PC-3 (cell line): Measurements from ENCODE around the gene SGTA. TPM values are rescaled to one million over a fixed set of nuclear protein-coding genes. Genes with fewer than 3 reads are reported as not detected.

Experiments
- ATAC-seq: fragments of 200-7000 bp; cut with Tn5 transposase; 2 replicates; pipeline ENCODE4 v1.9.1; 2020; ENCODE audit warnings: mild to moderate bottlenecking, moderate library complexity
- BruUV-seq: library from RNA; stranded (reverse); fragments of 400-500 nt; replicated peaks from 2 replicates; lab custom pipeline; 2021; lab: Mats Ljungman, UMichigan
- CTCF ChIA-PET: fragments of 300-600 bp; sonication (Branson Sonifier 250); formaldehyde crosslinking; loops from one replicate; lab custom pipeline; 2022; ENCODE audit warnings: antibody characterized with exemption; lab: Charles Lee
- POLR2A ChIA-PET: fragments of 300-600 bp; sonication (Branson Sonifier 250); formaldehyde crosslinking; loops from one replicate; lab custom pipeline; 2022; ENCODE audit warnings: antibody characterized with exemption; ENCODE audit not compliant: unreplicated experiment; lab: Charles Lee
- DNase-seq: peaks from one replicate; pipeline ENCODE4 v3.0.0-alpha.2; 2015
- H2AFZ ChIP-seq: fragments of 300-600 bp; sonication (generic); 2 replicates; pipeline ENCODE4 v1.6.0; 2016; ENCODE audit warnings: antibody characterized with exemption, low read length
- H3F3A ChIP-seq: fragments of 300-600 bp; sonication (generic); one replicate; pipeline ENCODE4 v1.6.0; 2017; ENCODE audit warnings: antibody characterized with exemption, low read length, control low read depth, mild to moderate bottlenecking; ENCODE audit not compliant: unreplicated experiment
- H3K27ac ChIP-seq: fragments of 300-600 bp; sonication (generic); 2 replicates; pipeline ENCODE4 v1.5.1; 2016; ENCODE audit warnings: mild to moderate bottlenecking, low read length
- H3K27me3 ChIP-seq: fragments of 300-600 bp; sonication (generic); 2 replicates; pipeline ENCODE4 v1.6.1; 2016; ENCODE audit warnings: low read length, mixed read lengths
- H3K36me3 ChIP-seq: fragments of 300-600 bp; sonication (generic); 2 replicates; pipeline ENCODE4 v1.6.1; 2016; ENCODE audit warnings: low read depth, mixed run types, low read length, mixed read lengths
- H3K4me1 ChIP-seq: fragments of 300-600 bp; sonication (generic); 2 replicates; pipeline ENCODE4 v1.5.1; 2016; ENCODE audit warnings: low read length; ENCODE audit not compliant: insufficient read depth
- H3K4me2 ChIP-seq: fragments of 300-600 bp; sonication (generic); 2 replicates; pipeline ENCODE4 v1.6.0; 2016; ENCODE audit warnings: low read length
- H3K4me3 ChIP-seq: fragments of 300-600 bp; sonication (generic); 2 replicates; pipeline ENCODE4 v1.5.1; 2016; ENCODE audit warnings: mild to moderate bottlenecking, low read length, mixed read lengths
- H3K79me2 ChIP-seq: fragments of 300-600 bp; sonication (generic); 2 replicates; pipeline ENCODE4 v1.6.1; 2017; ENCODE audit warnings: low read length, mixed read lengths
- H3K9ac ChIP-seq: fragments of 300-600 bp; sonication (generic); 2 replicates; pipeline ENCODE4 v1.6.0; 2016; ENCODE audit warnings: mild to moderate bottlenecking, low read length
- H3K9me2 ChIP-seq: fragments of 300-600 bp; sonication (generic); replicated peaks from 2 replicates; pipeline ENCODE4 v1.6.1; 2016; ENCODE audit warnings: mixed run types, low read length, mixed read lengths
- H3K9me3 ChIP-seq: fragments of 300-600 bp; sonication (generic); 2 replicates; pipeline ENCODE4 v1.6.1; 2016; ENCODE audit warnings: low read length, mixed read lengths
- H4K20me1 ChIP-seq: fragments of 300-600 bp; sonication (generic); 2 replicates; pipeline ENCODE4 v1.6.1; 2016; ENCODE audit warnings: low read length, mixed read lengths
- EZH2 ChIP-seq: fragments of 300-600 bp; sonication (generic); IDR thresholded peaks from one replicate; pipeline ENCODE4 v1.6.1; 2017; ENCODE audit warnings: antibody characterized with exemption, mild to moderate bottlenecking, low read length; ENCODE audit not compliant: unreplicated experiment
- EZH2phosphoT487 ChIP-seq: fragments of 300-600 bp; sonication (generic); IDR thresholded peaks from 2 replicates; pipeline ENCODE4 v1.6.1; 2018; ENCODE audit warnings: mild to moderate bottlenecking, antibody characterized with exemption, low read length, borderline replicate concordance
- intact Hi-C: fragments of 100-400 bp; cut with micrococcal nuclease; formaldehyde crosslinking; loops from 2 replicates; pipeline ENCODE4 v1.9.0; 2023
- total RNA-seq: library from RNA; depleted of rRNA; stranded (reverse); fragments of >200 nt; gene quantifications from 2 replicates; pipeline ENCODE4 v1.2.3, GENCODE V29; 2014
- TF ChIP-seq, protein P1 (sequence below): fragments of 300-600 bp; sonication (generic); conservative IDR thresholded peaks from 2 replicates; pipeline ENCODE4 v1.5.1; 2017; ENCODE audit warnings: antibody characterized with exemption, low read depth, mild to moderate bottlenecking, low read length

SGTA gene
- total RNA-seq, 1 experiment from 2014 or later, result 78.6 TPM

DNA sequence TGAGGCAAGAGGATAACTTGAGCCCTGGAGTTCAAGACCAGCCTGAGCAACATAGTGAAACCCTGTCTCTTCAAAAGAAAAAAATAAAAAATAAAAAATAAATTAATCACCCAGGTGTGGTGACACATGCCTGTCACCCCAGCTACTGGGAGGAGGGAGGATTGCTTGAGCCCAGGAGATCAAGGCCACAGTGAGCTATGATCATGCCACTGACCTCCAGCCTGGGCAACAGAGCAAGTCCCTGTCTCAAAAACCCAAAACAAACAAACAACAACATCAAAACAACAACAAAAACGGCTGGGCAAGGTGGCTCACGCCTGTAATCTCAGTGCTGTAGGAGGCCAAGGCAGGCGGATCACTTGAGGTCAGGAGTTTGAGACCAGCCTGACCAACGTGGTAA lies 39.0 kb downstream of the SGTA start:
- intact Hi-C loops, result no loop called here
- CTCF ChIA-PET, result no interaction called here
- POLR2A ChIA-PET, result no interaction called here

GRCh38 chr19:2743099-2743498 lies 40.0 kb downstream of the SGTA start:
- no peaks in the 10 kb centered on the region for H3K36me3 ChIP-seq
- no peaks in the 10 kb centered on the region for H4K20me1 ChIP-seq
- DNase-seq (no peak), ATAC-seq (no peak)
- no peak overlapping the region for H3K4me3 ChIP-seq
- intact Hi-C loops, result no loop called here
- H3F3A ChIP-seq, result no peaks in the 10 kb centered on the region
- BruUV-seq, result no TSS peak
- no peaks in the 10 kb centered on the region for H3K9me2 ChIP-seq
- no peak overlapping the region for H3K4me2 ChIP-seq
- no peak overlapping the region for H2AFZ ChIP-seq
- H3K79me2 ChIP-seq, result peaks cover 6% of the 10 kb centered on the region
- 0 out of 2 replicates have a peak, but pooled peaks cover 4% of the 10 kb centered on the region for H3K27me3 ChIP-seq
- H3K4me1 ChIP-seq, result no peaks in the 10 kb centered on the region
- H3K9me3 ChIP-seq, result no peaks in the 10 kb centered on the region
- CTCF ChIA-PET, result no interaction called here
- H3K27ac ChIP-seq, result no peak overlapping the region
- TF ChIP-seq EZH2phosphoT487 (no peak), EZH2 (no peak)
- TF ChIP-seq, protein P1, sequence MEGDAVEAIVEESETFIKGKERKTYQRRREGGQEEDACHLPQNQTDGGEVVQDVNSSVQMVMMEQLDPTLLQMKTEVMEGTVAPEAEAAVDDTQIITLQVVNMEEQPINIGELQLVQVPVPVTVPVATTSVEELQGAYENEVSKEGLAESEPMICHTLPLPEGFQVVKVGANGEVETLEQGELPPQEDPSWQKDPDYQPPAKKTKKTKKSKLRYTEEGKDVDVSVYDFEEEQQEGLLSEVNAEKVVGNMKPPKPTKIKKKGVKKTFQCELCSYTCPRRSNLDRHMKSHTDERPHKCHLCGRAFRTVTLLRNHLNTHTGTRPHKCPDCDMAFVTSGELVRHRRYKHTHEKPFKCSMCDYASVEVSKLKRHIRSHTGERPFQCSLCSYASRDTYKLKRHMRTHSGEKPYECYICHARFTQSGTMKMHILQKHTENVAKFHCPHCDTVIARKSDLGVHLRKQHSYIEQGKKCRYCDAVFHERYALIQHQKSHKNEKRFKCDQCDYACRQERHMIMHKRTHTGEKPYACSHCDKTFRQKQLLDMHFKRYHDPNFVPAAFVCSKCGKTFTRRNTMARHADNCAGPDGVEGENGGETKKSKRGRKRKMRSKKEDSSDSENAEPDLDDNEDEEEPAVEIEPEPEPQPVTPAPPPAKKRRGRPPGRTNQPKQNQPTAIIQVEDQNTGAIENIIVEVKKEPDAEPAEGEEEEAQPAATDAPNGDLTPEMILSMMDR, result no peak
- no peak overlapping the region for H3K9ac ChIP-seq
- POLR2A ChIA-PET, result no interaction called here

More for the DNA sequence above, 39.0 kb downstream of the SGTA start:
- ATAC-seq (no peak), DNase-seq (no peak)
- Histone ChIP-seq H2AFZ (no peak overlapping the region), H3K4me1 (no peaks in the 10 kb centered on the region), H3F3A (no peaks in the 10 kb centered on the region), H3K9me3 (no peaks in the 10 kb centered on the region), H3K79me2 (peaks cover 5% of the 10 kb centered on the region), H3K9me2 (no peaks in the 10 kb centered on the region), H3K27me3 (0 out of 2 replicates have a peak, but pooled peaks cover 4% of the 10 kb centered on the region), H3K27ac (no peak overlapping the region), H3K4me3 (no peak overlapping the region), H3K36me3 (no peaks in the 10 kb centered on the region), H4K20me1 (no peaks in the 10 kb centered on the region), H3K9ac (no peak overlapping the region), H3K4me2 (no peak overlapping the region)
- TF ChIP-seq, protein P1, result no peak
- TF ChIP-seq EZH2 (no peak), EZH2phosphoT487 (no peak)
- no TSS peak for BruUV-seq

GRCh38 chr19:2740314-2740656 lies 42.8 kb downstream of the SGTA start:
- ChIA-PET POLR2A (no interaction called here), CTCF (no interaction called here)
- no peaks in the 10 kb centered on the region for H3K9me3 ChIP-seq
- H3K9me2 ChIP-seq, result no peaks in the 10 kb centered on the region
- intact Hi-C loops, result no loop called here
- DNase-seq, result no peak
- no peak overlapping the region for H3K4me3 ChIP-seq
- no peak overlapping the region for H3K9ac ChIP-seq
- no peaks in the 10 kb centered on the region for H3F3A ChIP-seq
- no peak for ATAC-seq
- no peak overlapping the region for H3K4me2 ChIP-seq
- H4K20me1 ChIP-seq, result no peaks in the 10 kb centered on the region
- no peak overlapping the region for H3K27ac ChIP-seq
- no peak for TF ChIP-seq EZH2phosphoT487
- TF ChIP-seq, protein P1, result no peak
- no peak for TF ChIP-seq EZH2
- peaks cover 6% of the 10 kb centered on the region for H3K79me2 ChIP-seq
- 0 out of 2 replicates have a peak overlapping the region, but pooled peaks have one; percentile 40 for H2AFZ ChIP-seq
- H3K27me3 ChIP-seq, result 0 out of 2 replicates have a peak, but pooled peaks cover 4% of the 10 kb centered on the region
- peaks cover 12% of the 10 kb centered on the region for H3K36me3 ChIP-seq
- no TSS peak for BruUV-seq
- H3K4me1 ChIP-seq, result no peaks in the 10 kb centered on the region
